Peyer's patch (tissue), 4 donors: ENCODE measurements around the gene FAM53A. TPM values are rescaled to one million over a fixed set of nuclear protein-coding genes. Genes with fewer than 3 reads are reported as not detected.

ENCODE experiments used
- DNase-seq, 3 donors: peaks; one replicate each; pipeline ENCODE4 v3.0.0-alpha.2; 2017 to 2019
- H3K27ac ChIP-seq, 4 donors: fragments of 200-600 bp; sonication (generic); one replicate each; pipeline ENCODE4 v1.5.1; 2016 to 2019
- H3K27me3 ChIP-seq, 2 donors: fragments of 200-600 bp; sonication (generic); one replicate each; pipeline ENCODE4 v1.5.1; 2019
- H3K36me3 ChIP-seq, 3 donors: fragments of 200-600 bp; sonication (generic); one replicate each; pipeline ENCODE4 v1.5.1; 2016 to 2019
- H3K4me1 ChIP-seq, 4 donors: fragments of 200-600 bp; sonication (generic); one replicate each; pipeline ENCODE4 v1.5.1; 2016 to 2019
- H3K4me3 ChIP-seq, 4 donors: fragments of 200-600 bp; sonication (generic); 1 replicate in 3 of 4; 2 replicates in 1 of 4; pipeline ENCODE4 v1.5.1; 2016 to 2019; ENCODE audit warnings: mild to moderate bottlenecking in 1 of 4
- H3K9me3 ChIP-seq, 4 donors: fragments of 200-600 bp; sonication (generic); one replicate each; pipeline ENCODE4 v1.5.1; 2016 to 2019; ENCODE audit warnings: mild to moderate bottlenecking in 1 of 4
- POLR2A ChIP-seq, 2 donors: fragments of 450-650 bp; IDR thresholded peaks; one replicate each; pipeline ENCODE4 v1.5.1; 2017; ENCODE audit warnings: antibody characterized with exemption in 2 of 2, mild to moderate bottlenecking in 2 of 2, moderate library complexity in 2 of 2
- total RNA-seq, 4 donors: library from RNA; depleted of rRNA; stranded (reverse); fragments of >200 nt; gene quantifications; one replicate each; pipeline ENCODE4 v1.1.0, GENCODE V29; 2016
- TF ChIP-seq, protein P1 (sequence below), 6 experiments: fragments of 450-650 bp in 4 of 6; fragments of 200-600 bp in 2 of 6; sonication (generic) in 1 of 6; IDR thresholded peaks; one replicate each; pipeline ENCODE4 v1.5.1; 2017 to 2019; ENCODE audit warnings: antibody characterized with exemption in 6 of 6, mild to moderate bottlenecking in 3 of 6, moderate library complexity in 1 of 6

FAM53A gene
- total RNA-seq, 4 donors from 2014 or later = 1.5 to 8.3 (median 1.8) TPM; not detected in 1

DNA sequence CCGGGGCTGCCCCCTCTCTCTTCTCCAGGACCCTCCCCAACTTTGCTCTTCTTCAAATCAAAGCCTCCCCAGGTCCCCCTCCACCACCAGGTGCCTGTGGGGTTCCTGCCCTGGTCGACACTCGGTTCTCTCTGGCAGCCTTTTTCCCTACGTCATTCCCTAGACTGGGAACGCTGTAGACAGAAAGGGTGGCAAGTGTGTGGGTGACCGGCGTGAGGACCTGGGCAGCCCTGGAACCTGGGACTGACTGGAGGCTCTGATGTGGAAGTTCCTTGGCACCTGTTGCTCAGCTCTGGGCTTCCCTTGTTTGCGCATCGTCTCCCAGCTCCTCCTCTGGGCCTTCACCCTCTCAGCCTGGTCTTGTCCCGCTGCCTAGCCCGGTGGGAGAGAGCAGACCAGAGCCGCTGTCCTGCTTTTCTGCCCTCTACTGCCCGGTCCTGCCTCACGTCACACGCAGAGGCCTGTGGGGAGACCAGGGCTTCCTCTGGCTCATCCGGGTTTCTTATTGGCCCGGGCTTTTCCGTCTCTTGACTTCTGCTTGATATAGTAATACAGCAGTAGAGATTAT is 38.5 kb upstream of the FAM53A start:
- H3K9me3 ChIP-seq = no peaks in the 10 kb centered on the region
- peak in 1 of 3 donors; percentile 47 for DNase-seq

DNA sequence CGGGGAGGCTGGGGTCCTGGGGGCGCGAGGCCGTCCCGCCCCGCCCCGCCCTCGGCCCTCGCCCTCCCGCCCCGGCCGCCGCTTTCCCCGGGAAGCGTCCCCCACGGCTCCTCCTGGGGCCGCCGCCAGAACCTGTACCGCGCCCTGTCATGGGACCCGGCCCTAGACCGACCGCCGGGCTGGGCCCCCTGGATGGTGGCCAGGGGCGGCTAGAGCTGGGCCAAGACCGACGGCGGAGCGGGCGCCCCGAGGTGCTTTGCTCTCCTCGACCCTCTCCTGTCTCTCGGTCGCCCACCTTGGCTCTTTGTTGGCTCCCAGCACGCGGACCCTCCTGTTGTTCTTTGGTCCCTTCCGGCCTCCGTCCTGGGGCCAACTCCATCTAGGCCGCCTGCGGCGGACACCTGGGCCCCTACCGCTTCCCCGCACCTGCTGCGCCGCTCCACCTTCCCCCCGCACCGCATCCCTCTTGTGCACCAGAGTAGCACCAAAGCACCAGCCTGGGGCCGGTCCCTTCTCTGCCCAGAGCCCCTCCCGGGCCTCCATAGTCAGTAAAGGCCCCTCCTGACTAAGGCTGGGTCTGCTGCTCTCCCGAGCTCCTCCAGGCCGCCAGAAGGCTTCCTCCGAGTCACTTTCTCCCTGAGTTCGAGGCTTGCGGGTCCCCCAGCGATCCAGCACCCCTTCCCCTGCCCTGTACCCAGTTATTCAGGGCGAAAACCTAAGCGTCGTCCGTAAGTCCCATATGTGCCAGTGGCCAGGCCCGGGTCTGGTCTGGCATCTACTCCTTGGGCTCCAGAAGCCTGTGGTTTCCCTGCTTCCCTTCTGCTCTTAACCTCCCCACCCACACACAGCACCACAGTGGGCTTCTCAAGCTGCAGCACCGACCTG is 37.8 kb upstream of the FAM53A start:
- H3K27me3 ChIP-seq = no peaks in the 10 kb centered on the region
- peak overlapping the region; percentile 95 to 98 (median 97) for H3K27ac ChIP-seq
- H3K4me3 ChIP-seq = peak overlapping the region; percentile 73 to 86 (median 85)
- H3K36me3 ChIP-seq = peaks cover 0 to 17% (median 0%) of the 10 kb centered on the region in 3 donors
- DNase-seq = peak in 1 of 3 donors; percentile 49
- TF ChIP-seq POLR2A (IDR thresholded peaks at IDR 0.05) = no peak
- TF ChIP-seq, protein P1, sequence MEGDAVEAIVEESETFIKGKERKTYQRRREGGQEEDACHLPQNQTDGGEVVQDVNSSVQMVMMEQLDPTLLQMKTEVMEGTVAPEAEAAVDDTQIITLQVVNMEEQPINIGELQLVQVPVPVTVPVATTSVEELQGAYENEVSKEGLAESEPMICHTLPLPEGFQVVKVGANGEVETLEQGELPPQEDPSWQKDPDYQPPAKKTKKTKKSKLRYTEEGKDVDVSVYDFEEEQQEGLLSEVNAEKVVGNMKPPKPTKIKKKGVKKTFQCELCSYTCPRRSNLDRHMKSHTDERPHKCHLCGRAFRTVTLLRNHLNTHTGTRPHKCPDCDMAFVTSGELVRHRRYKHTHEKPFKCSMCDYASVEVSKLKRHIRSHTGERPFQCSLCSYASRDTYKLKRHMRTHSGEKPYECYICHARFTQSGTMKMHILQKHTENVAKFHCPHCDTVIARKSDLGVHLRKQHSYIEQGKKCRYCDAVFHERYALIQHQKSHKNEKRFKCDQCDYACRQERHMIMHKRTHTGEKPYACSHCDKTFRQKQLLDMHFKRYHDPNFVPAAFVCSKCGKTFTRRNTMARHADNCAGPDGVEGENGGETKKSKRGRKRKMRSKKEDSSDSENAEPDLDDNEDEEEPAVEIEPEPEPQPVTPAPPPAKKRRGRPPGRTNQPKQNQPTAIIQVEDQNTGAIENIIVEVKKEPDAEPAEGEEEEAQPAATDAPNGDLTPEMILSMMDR (IDR thresholded peaks at IDR 0.05) = no peak
- no peaks in the 10 kb centered on the region for H3K9me3 ChIP-seq
- peaks cover 0 to 55% (median 46%) of the 10 kb centered on the region in 4 donors for H3K4me1 ChIP-seq

More for the DNA sequence above, 38.5 kb upstream of the FAM53A start:
- TF ChIP-seq, protein P1 (IDR thresholded peaks at IDR 0.05) = no peak
- TF ChIP-seq POLR2A (IDR thresholded peaks at IDR 0.05) = no peak
- H3K4me3 ChIP-seq = peak overlapping the region in 3 of 4 donors; percentile 73 to 86 (median 84)
- peaks cover 3 to 55% (median 49%) of the 10 kb centered on the region in 4 donors for H3K4me1 ChIP-seq
- H3K27me3 ChIP-seq = no peaks in the 10 kb centered on the region
- H3K36me3 ChIP-seq = peaks cover 0 to 10% (median 0%) of the 10 kb centered on the region in 3 donors
- H3K27ac ChIP-seq = peak overlapping the region; percentile 70 to 98 (median 89)

DNA sequence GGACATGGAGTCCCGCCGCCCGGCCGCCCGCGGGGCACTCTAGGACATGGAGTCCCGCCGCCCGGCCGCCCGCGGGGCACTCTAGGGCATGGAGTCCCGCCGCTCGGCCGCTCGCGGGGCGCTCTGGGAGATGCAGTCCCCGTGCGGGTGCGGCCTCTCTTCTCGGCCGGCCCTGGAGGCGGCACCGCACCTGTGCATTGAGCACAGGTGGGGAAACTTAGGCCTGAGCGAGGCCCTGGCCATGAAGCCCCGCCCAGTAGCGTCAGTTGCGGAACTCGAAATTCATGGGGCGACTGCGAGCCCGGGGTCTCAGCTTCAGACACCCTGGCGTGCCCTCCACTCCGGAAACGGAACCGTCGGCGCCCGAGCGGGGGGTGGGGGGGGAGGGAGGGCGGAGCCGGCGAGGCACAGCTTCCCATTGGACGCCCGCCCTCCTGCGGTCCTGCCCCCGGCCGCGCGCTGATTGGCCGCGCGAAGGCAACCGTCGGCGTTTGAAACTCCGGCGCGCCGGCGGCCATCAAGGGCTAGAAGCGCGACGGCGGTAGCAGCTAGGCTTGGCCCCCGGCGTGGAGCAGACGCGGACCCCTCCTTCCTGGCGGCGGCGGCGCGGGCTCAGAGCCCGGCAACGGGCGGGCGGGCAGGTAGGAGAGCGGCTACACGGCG is 37.0 kb upstream of the FAM53A start, which contains the start of the genes TACC3 and TMEM129:
TSS of gene TACC3 (plus strand) at position 519 of the 663 bp plus-strand sequence. CDS start 1,901 bp downstream, outside the sequence.
TSS of gene TMEM129 (minus strand) at position 321 of the 663 bp plus-strand sequence. CDS start 486 bp downstream, outside the sequence.
- TF ChIP-seq, protein P1 (IDR thresholded peaks at IDR 0.05) = peak in 1 of 6 experiments; percentile 2
- TF ChIP-seq POLR2A (IDR thresholded peaks at IDR 0.05) = peak; percentile 57 to 60
- Histone ChIP-seq H3K36me3 (peaks cover 0 to 22% (median 0%) of the 10 kb centered on the region in 3 donors), H3K4me1 (peaks cover 0 to 51% (median 43%) of the 10 kb centered on the region in 4 donors), H3K4me3 (peak within 1 kb of the TSS; percentile 73 to 86 (median 85)), H3K27me3 (no peaks in the 10 kb centered on the region), H3K27ac (peak within 1 kb of the TSS; percentile 95 to 98 (median 97)), H3K9me3 (no peaks in the 10 kb centered on the region)
- peak; percentile 97 to 98 (median 98) for DNase-seq

DNA sequence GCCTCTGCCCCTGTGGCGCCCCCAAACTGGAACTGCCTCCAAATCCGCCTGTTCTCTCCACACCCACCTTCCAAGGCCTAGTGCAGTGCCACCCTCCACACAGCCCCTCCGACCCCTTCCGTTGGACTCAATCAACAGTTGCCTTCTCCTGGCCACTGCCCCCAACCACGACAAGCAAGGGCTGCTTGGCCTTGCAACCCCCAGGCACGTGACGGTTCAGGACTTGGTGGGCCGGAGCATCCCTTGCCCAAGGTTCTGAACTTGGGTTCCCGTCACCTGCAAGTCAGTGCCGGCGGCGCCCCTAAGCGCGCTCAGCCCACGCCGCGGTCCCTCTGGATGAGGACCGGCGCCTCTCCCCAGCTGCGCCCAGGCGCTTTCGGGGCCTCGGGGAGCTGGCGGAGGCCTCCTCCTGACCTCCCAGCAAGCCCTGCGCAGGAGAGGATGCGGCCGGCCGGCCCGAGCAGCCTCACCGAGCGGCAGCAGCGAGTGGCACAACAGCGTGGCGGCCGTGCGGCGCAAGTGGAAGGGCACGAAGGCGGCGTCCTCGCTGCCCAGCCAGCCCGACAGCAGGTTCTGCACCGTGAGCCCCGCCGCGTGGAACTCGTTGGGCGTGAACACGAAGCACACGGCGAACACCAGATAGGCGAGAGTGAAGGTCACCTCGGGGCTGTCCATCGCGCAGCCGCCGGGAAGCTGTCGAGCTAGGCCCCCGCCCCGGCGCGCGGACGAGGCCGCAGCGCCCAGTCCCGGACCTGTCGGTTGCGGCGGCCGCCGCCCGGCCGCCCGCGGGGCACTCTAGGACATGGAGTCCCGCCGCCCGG is 36.3 kb upstream of the FAM53A start:
- Histone ChIP-seq H3K4me3 (peak overlapping the region; percentile 73 to 86 (median 85)), H3K9me3 (no peaks in the 10 kb centered on the region), H3K27me3 (no peaks in the 10 kb centered on the region), H3K4me1 (peaks cover 0 to 49% (median 41%) of the 10 kb centered on the region in 4 donors), H3K36me3 (peaks cover 0 to 22% (median 0%) of the 10 kb centered on the region in 3 donors), H3K27ac (peak overlapping the region; percentile 95 to 98 (median 97))
- peak; percentile 45 to 82 (median 74) for DNase-seq
- TF ChIP-seq POLR2A (IDR thresholded peaks at IDR 0.05) = no peak
- TF ChIP-seq, protein P1 (IDR thresholded peaks at IDR 0.05) = peak in 1 of 6 experiments; percentile 6
